HCT116 (cell line): ENCODE data around the gene MCEMP1. TPM values are rescaled to one million over a fixed set of nuclear protein-coding genes. Genes with fewer than 3 reads are reported as not detected.

ENCODE experiments used
- ATAC-seq: fragments of 200-7000 bp; cut with Tn5 transposase; 2 replicates; pipeline ENCODE4 v1.9.1; 2020; ENCODE audit warnings: mild to moderate bottlenecking, moderate library complexity
- BruUV-seq: library from RNA; stranded (reverse); fragments of 400-500 nt; replicated peaks from 2 replicates; lab custom pipeline; 2021; lab: Mats Ljungman, UMichigan
- CTCF ChIA-PET: fragments of 300-600 bp; sonication (Branson Sonifier 250); formaldehyde crosslinking; loops from one replicate; lab custom pipeline; 2021; ENCODE audit warnings: antibody characterized with exemption; lab: Charles Lee
- POLR2A ChIA-PET: fragments of 300-600, 350-600 bp; sonication (Branson Sonifier 250); formaldehyde crosslinking; loops from one replicate; lab custom pipeline; 2021; ENCODE audit warnings: antibody characterized with exemption; lab: Charles Lee
- RAD21 ChIA-PET, 2 experiments: fragments of 300-600 bp; sonication (Branson Sonifier 250); formaldehyde crosslinking; loops; one replicate each; lab custom pipeline; 2023; ENCODE audit warnings: low total read pairs in 2 of 2; ENCODE audit not compliant: uncharacterized antibody in 2 of 2, unreplicated experiment in 2 of 2, low non-redundant PET in 1 of 2; lab: Charles Lee
- DNase-seq: peaks from one replicate; pipeline ENCODE4 v3.0.0-alpha.2; 2010; ENCODE audit warnings: low read depth, low spot score
- H2AFZ ChIP-seq: fragments of 200-600 bp; shearing (Covaris generic), sonication (generic); 2 replicates; pipeline ENCODE4 v1.6.1; 2017; ENCODE audit warnings: low read depth, mixed run types, mixed read lengths, antibody characterized with exemption, low read length; ENCODE audit not compliant: poor library complexity, severe bottlenecking
- H3K27ac ChIP-seq: 2 replicates; pipeline ENCODE4 v1.5.1; 2012; ENCODE audit warnings: low read depth, low read length
- H3K27me3 ChIP-seq: fragments of 200-600 bp; sonication (generic); 2 replicates; pipeline ENCODE4 v1.6.1; 2016; ENCODE audit warnings: mixed run types, low read length, mixed read lengths; ENCODE audit not compliant: insufficient read depth
- H3K36me3 ChIP-seq, 2 experiments: fragments of 200-500 bp in 1 of 2; fragments of 200-600 bp in 1 of 2; sonication (Bioruptor generic) in 1 of 2; sonication (generic) in 1 of 2; 2 replicates each; pipeline versions ENCODE4 v1.5.1 to v1.6.1; 2014 to 2016; ENCODE audit warnings: low read length in 2 of 2, inconsistent platforms in 1 of 2, mixed read lengths in 1 of 2, mixed run types in 1 of 2; ENCODE audit not compliant: insufficient read depth in 2 of 2, control insufficient read depth in 1 of 2
- H3K4me1 ChIP-seq, 2 experiments: fragments of 200-600 bp in 1 of 2; sonication (generic) in 1 of 2; 2 replicates each; pipeline versions ENCODE4 v1.5.1 to v1.6.1; 2012 to 2017; ENCODE audit warnings: low read length in 2 of 2, inconsistent platforms in 1 of 2, mild to moderate bottlenecking in 1 of 2, mixed read lengths in 1 of 2, mixed run types in 1 of 2, moderate library complexity in 1 of 2; ENCODE audit not compliant: insufficient read depth in 2 of 2, control insufficient read depth in 1 of 2
- H3K4me2 ChIP-seq: fragments of 200-600 bp; sonication (generic); 2 replicates; pipeline ENCODE4 v1.6.1; 2017; ENCODE audit warnings: mixed run types, low read length, mixed read lengths
- H3K4me3 ChIP-seq, 2 experiments: fragments of 200-600 bp in 1 of 2; sonication (generic) in 1 of 2; replicated peaks in 1 of 2; 2 replicates each; pipeline ENCODE4 v1.5.1; 2011 to 2016; ENCODE audit warnings: low read length in 2 of 2, control low read depth in 1 of 2, low read depth in 1 of 2, mild to moderate bottlenecking in 1 of 2, mixed read lengths in 1 of 2, mixed run types in 1 of 2
- H3K79me2 ChIP-seq: fragments of 200-600 bp; sonication (generic); 2 replicates; pipeline ENCODE4 v1.6.1; 2017; ENCODE audit warnings: mild to moderate bottlenecking, mixed run types, low read length, moderate library complexity, mixed read lengths; ENCODE audit not compliant: insufficient read depth
- H3K9ac ChIP-seq: fragments of 200-600 bp; sonication (generic); 2 replicates; pipeline ENCODE4 v1.6.1; 2016; ENCODE audit warnings: low read length, mixed read lengths
- H3K9me2 ChIP-seq: fragments of 200-600 bp; sonication (generic), shearing (Covaris generic); 2 replicates; pipeline ENCODE4 v1.6.1; 2017; ENCODE audit warnings: mixed run types, mild to moderate bottlenecking, moderate library complexity; ENCODE audit not compliant: insufficient read depth
- H3K9me3 ChIP-seq, 2 experiments: fragments of 200-500 bp in 1 of 2; fragments of 200-600 bp in 1 of 2; sonication (Bioruptor generic) in 1 of 2; sonication (generic) in 1 of 2; 2 replicates each; pipeline ENCODE4 v1.6.1; 2014 to 2017; ENCODE audit warnings: low read length in 2 of 2, mixed read lengths in 2 of 2, inconsistent platforms in 1 of 2, low read depth in 1 of 2, mild to moderate bottlenecking in 1 of 2, mixed run types in 1 of 2, moderate library complexity in 1 of 2; ENCODE audit not compliant: control insufficient read depth in 1 of 2, insufficient read depth in 1 of 2
- H4K20me1 ChIP-seq: fragments of 200-600 bp; sonication (generic), shearing (Covaris generic); 2 replicates; pipeline ENCODE4 v1.6.1; 2017; ENCODE audit warnings: mixed run types, mild to moderate bottlenecking, moderate library complexity; ENCODE audit not compliant: insufficient read depth
- CBX3 ChIP-seq: IDR thresholded peaks from 2 replicates; pipeline ENCODE4 v1.6.1; 2012; ENCODE audit warnings: low read depth
- POLR2A ChIP-seq: IDR thresholded peaks from 2 replicates; pipeline ENCODE4 v1.7.0; 2011; ENCODE audit warnings: borderline replicate concordance; ENCODE audit not compliant: insufficient read depth, insufficient read length; ENCODE audit errors: extremely low read depth
- SIN3A ChIP-seq: IDR thresholded peaks from 2 replicates; pipeline ENCODE4 v1.6.1; 2012; ENCODE audit warnings: low read depth
- SP1 ChIP-seq: IDR thresholded peaks from 2 replicates; pipeline ENCODE4 v1.6.1; 2012; ENCODE audit warnings: low read depth
- YY1 ChIP-seq: IDR thresholded peaks from 2 replicates; pipeline ENCODE4 v1.6.1; 2011; ENCODE audit warnings: low read length, low read depth, moderate library complexity, mild to moderate bottlenecking; ENCODE audit not compliant: insufficient replicate concordance; ENCODE audit errors: extremely low read depth
- intact Hi-C: fragments of 100-400 bp; cut with micrococcal nuclease; formaldehyde crosslinking; loops from 2 replicates; pipeline ENCODE4 v1.10.0; 2022
- total RNA-seq: library from RNA; stranded (reverse); gene quantifications from one replicate; pipeline ENCODE4 v1.2.1, GENCODE V29; 2021; ENCODE audit not compliant: unreplicated experiment
- TF ChIP-seq, protein P1 (sequence below), 3 experiments: fragments of 200-600 bp in 1 of 3; sonication (generic) in 1 of 3; IDR thresholded peaks in 2 of 3; conservative IDR thresholded peaks in 1 of 3; 2 replicates each; pipeline ENCODE4 v1.5.1; 2012 to 2017; ENCODE audit warnings: low read depth in 2 of 3, low read length in 2 of 3, antibody characterized with exemption in 1 of 3, borderline replicate concordance in 1 of 3, control low read depth in 1 of 3, mild to moderate bottlenecking in 1 of 3, mixed read lengths in 1 of 3, mixed run types in 1 of 3, moderate library complexity in 1 of 3; ENCODE audit not compliant: insufficient read depth in 1 of 3
- TF ChIP-seq, protein P2 (sequence below): IDR thresholded peaks from 2 replicates; pipeline ENCODE4 v1.6.1; 2012

MCEMP1 gene
- total RNA-seq, 1 experiment from 2014 or later = not detected

DNA sequence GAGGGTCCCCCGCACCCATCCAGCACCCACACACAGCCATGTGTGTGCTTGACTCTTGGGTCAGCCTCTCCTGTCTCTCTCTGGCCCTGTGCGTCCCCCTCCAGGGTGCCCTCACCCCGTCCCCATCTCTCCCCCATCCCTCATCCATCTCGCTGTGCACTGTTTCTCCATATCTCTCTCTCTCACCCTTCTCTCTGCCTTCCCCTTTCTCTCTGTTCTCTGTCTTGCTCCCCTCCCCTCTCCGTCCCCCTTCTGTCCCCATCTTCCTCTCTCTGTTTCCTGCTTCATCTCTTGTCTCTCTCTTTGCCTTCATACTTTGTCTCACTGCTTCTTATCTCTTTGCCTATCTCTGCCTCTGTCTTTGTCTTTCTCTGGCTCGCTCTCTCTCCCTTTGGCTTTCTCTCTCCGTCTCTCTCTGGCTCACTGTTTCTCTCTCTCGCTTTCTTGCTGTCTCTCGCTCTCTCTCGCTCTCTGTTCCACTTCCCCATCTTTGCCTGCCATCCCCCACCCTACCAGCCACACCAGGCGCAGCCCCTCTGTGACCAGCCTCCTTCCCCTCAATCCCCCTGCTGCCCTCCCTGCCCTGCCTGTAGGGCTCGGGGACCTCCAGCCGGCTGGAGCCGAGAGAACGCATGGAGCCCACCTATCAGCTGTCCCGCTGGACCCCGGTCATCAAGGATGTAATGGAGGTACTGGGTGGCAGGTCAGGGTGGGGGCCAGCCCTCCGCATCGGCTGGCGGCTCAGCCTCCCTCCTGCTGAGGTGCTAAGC lies 31.0 kb upstream of the MCEMP1 start (continued):
- TF ChIP-seq, protein P1, sequence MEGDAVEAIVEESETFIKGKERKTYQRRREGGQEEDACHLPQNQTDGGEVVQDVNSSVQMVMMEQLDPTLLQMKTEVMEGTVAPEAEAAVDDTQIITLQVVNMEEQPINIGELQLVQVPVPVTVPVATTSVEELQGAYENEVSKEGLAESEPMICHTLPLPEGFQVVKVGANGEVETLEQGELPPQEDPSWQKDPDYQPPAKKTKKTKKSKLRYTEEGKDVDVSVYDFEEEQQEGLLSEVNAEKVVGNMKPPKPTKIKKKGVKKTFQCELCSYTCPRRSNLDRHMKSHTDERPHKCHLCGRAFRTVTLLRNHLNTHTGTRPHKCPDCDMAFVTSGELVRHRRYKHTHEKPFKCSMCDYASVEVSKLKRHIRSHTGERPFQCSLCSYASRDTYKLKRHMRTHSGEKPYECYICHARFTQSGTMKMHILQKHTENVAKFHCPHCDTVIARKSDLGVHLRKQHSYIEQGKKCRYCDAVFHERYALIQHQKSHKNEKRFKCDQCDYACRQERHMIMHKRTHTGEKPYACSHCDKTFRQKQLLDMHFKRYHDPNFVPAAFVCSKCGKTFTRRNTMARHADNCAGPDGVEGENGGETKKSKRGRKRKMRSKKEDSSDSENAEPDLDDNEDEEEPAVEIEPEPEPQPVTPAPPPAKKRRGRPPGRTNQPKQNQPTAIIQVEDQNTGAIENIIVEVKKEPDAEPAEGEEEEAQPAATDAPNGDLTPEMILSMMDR (IDR thresholded peaks at IDR 0.05 in 2 of 3, conservative IDR thresholded peaks at IDR 0.05 in 1 of 3; ENCODE audit: borderline replicate concordance in 1 of 3, insufficient read depth in 1 of 3, low read depth in 2 of 3, low read length in 2 of 3) = no peak

DNA sequence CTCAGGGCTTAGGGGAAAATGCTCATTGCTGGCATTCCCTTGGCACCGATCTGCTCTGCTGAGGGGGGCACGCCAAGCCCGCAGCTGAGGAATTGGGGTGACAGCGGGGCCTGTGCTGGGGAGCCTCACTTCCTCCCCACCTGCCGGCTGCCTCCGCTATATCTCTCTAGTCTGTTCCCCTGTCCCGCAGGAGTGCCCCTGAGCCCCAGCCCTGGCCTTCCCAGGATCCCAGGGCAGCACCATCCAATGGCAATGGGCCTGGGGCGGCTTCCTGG lies 30.5 kb upstream of the MCEMP1 start:
- no TSS peak for BruUV-seq
- POLR2A ChIA-PET = no interaction called here

DNA sequence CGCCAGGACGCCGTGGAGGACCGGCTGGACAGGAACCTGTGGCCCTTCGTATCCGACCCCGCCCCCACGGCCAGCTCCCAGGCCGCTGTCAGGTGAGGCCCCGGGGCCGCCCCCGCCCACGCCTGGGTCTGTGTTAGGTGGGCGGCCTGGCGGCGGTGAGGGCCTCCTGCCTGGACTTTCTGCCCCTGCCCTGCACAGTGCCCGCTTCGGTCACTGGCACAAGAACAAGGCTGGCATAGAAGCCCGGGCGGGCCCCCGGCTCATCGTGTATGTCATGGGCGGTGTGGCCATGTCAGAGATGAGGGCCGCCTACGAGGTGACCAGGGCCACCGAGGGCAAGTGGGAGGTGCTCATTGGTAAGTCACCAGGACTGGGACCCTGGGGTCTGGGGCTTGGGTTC lies 29.7 kb upstream of the MCEMP1 start:
- Histone ChIP-seq H3K36me3 (peaks cover 0 to 11% of the 10 kb centered on the region in 2 experiments; a peak in 1 of 4 replicates), H3K4me3 (no peak overlapping the region), H3K9ac (no peak overlapping the region), H3K79me2 (no peaks in the 10 kb centered on the region), H3K4me1 (peaks cover 0 to 18% of the 10 kb centered on the region in 2 experiments; a peak in 3 of 4 replicates), H3K9me3 (no peaks in the 10 kb centered on the region), H3K27me3 (no peaks in the 10 kb centered on the region), H3K27ac (no peak overlapping the region), H3K4me2 (no peak overlapping the region), H2AFZ (no peak overlapping the region), H3K9me2 (no peaks in the 10 kb centered on the region), H4K20me1 (no peaks in the 10 kb centered on the region)
- ChIA-PET POLR2A (no interaction called here), RAD21 (no interaction called here), CTCF (no interaction called here)
- TF ChIP-seq POLR2A (no peak), YY1 (no peak), SIN3A (no peak), SP1 (no peak), CBX3 (no peak)
- TF ChIP-seq, protein P2, sequence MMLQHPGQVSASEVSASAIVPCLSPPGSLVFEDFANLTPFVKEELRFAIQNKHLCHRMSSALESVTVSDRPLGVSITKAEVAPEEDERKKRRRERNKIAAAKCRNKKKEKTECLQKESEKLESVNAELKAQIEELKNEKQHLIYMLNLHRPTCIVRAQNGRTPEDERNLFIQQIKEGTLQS = no peak
- no TSS peak for BruUV-seq
- intact Hi-C loops = no loop called here
- no peak for ATAC-seq
- no peak for DNase-seq

More for the DNA sequence above, 30.5 kb upstream of the MCEMP1 start:
- intact Hi-C loops = no loop called here
- ChIA-PET CTCF (no interaction called here), RAD21 (no interaction called here)
- no peak overlapping the region for H3K27ac ChIP-seq
- no peaks in the 10 kb centered on the region for H3K79me2 ChIP-seq
- no peak for TF ChIP-seq SP1
- H4K20me1 ChIP-seq = no peaks in the 10 kb centered on the region
- H3K27me3 ChIP-seq = no peaks in the 10 kb centered on the region
- DNase-seq (no peak), ATAC-seq (no peak)
- no peak overlapping the region for H3K9ac ChIP-seq
- H3K4me1 ChIP-seq = peaks cover 0 to 13% of the 10 kb centered on the region in 2 experiments; a peak in 2 of 4 replicates
- no peaks in the 10 kb centered on the region for H3K9me2 ChIP-seq
- no peaks in the 10 kb centered on the region for H3K9me3 ChIP-seq
- H3K4me2 ChIP-seq = no peak overlapping the region
- H3K36me3 ChIP-seq = peaks cover 0 to 11% of the 10 kb centered on the region in 2 experiments; a peak in 1 of 4 replicates
- H3K4me3 ChIP-seq = no peak overlapping the region
- no peak overlapping the region for H2AFZ ChIP-seq
